Stomach (tissue), 9 donors: ENCODE results near the gene CHRNB1. TPM values are rescaled to one million over a fixed set of nuclear protein-coding genes. Genes with fewer than 3 reads are reported as not detected.

Source experiments
- DNase-seq, 2 donors: peaks; one replicate each; pipeline versions ENCODE4 v3.0.0 to v3.0.0-alpha.2; 2013 to 2019
- H3K27ac ChIP-seq, 5 donors: fragments of 200-600 bp in 4 of 5; sonication (generic) in 4 of 5; one replicate each; pipeline ENCODE4 v1.5.1; 2013 to 2019; ENCODE audit warnings: mild to moderate bottlenecking in 1 of 5, moderate library complexity in 1 of 5
- H3K27me3 ChIP-seq, 3 donors: fragments of 200-600 bp; sonication (generic); one replicate each; pipeline ENCODE4 v1.5.1; 2017 to 2019; ENCODE audit warnings: mixed run types in 1 of 3
- H3K36me3 ChIP-seq, 4 donors: fragments of 200-600 bp; sonication (generic); 1 replicate in 3 of 4; 2 replicates in 1 of 4; pipeline ENCODE4 v1.5.1; 2016 to 2019
- H3K4me1 ChIP-seq, 4 donors: fragments of 200-600 bp; sonication (generic); one replicate each; pipeline ENCODE4 v1.5.1; 2016 to 2019
- H3K4me3 ChIP-seq, 4 donors: fragments of 200-600 bp; sonication (generic) in 3 of 4; one replicate each; pipeline ENCODE4 v1.5.1; 2016 to 2019; ENCODE audit warnings: mild to moderate bottlenecking in 1 of 4
- H3K9me3 ChIP-seq, 4 donors: fragments of 200-600 bp; sonication (generic); one replicate each; pipeline ENCODE4 v1.5.1; 2016 to 2019
- CTCF ChIP-seq, 7 experiments: fragments of 450-650 bp in 4 of 7; fragments of 200-600 bp in 3 of 7; sonication (generic) in 3 of 7; IDR thresholded peaks; one replicate each; pipeline ENCODE4 v1.5.1; 2016 to 2019; ENCODE audit warnings: antibody characterized with exemption in 7 of 7, control low read depth in 2 of 7, mild to moderate bottlenecking in 1 of 7
- EP300 ChIP-seq: sonication (generic); formaldehyde crosslinking; IDR thresholded peaks from one replicate; pipeline ENCODE4 v1.6.1; 2017; ENCODE audit warnings: antibody characterized with exemption
- POLR2A ChIP-seq, 4 donors: fragments of 450-650 bp; IDR thresholded peaks; one replicate each; pipeline ENCODE4 v1.6.1; 2016; ENCODE audit warnings: antibody characterized with exemption in 4 of 4, control low read depth in 2 of 4, mild to moderate bottlenecking in 1 of 4, moderate library complexity in 1 of 4
- POLR2AphosphoS5 ChIP-seq, 3 donors: sonication (generic); formaldehyde crosslinking; IDR thresholded peaks; one replicate each; pipeline ENCODE4 v1.6.1; 2016; ENCODE audit warnings: antibody characterized with exemption in 3 of 3
- WGBS, 5 donors: extraction: QIAGEN DNeasy Blood & Tissue Kit in 3 of 5; methylation state at CpG; one replicate each; pipeline versions ENCODE4 v1.1.5 to v1.1.7; 2013 to 2018; 5-methylcytosine and 5-hydroxymethylcytosine counted together
- intact Hi-C: fragments of 100-400 bp; cut with DNase I; formaldehyde crosslinking; loops from one replicate; pipeline ENCODE4 v1.15.1; 2023; ENCODE audit warnings: low total_unique reads
- polyA plus RNA-seq, 3 donors: library from polyadenylated mRNA; stranded (reverse); fragments of 200-250 nt; gene quantifications; one replicate each; pipeline ENCODE4 v1.2.3, GENCODE V29; 2013
- total RNA-seq, 5 donors: library from RNA; depleted of rRNA; stranded (reverse); fragments of >200 nt; gene quantifications; one replicate each; pipeline versions ENCODE4 v1.1.0 to v1.2.3, GENCODE V29; 2014 to 2016
- donor health status: healthy with polysubstance abuse.
- donor health status: Bipolar disorder and iron deficiency.
- donor health status: healthy.

Gene CHRNB1
- total and polyA plus RNA-seq, 8 donors = 1.8 to 12.0 (median 7.8) TPM; not detected in 2

DNA sequence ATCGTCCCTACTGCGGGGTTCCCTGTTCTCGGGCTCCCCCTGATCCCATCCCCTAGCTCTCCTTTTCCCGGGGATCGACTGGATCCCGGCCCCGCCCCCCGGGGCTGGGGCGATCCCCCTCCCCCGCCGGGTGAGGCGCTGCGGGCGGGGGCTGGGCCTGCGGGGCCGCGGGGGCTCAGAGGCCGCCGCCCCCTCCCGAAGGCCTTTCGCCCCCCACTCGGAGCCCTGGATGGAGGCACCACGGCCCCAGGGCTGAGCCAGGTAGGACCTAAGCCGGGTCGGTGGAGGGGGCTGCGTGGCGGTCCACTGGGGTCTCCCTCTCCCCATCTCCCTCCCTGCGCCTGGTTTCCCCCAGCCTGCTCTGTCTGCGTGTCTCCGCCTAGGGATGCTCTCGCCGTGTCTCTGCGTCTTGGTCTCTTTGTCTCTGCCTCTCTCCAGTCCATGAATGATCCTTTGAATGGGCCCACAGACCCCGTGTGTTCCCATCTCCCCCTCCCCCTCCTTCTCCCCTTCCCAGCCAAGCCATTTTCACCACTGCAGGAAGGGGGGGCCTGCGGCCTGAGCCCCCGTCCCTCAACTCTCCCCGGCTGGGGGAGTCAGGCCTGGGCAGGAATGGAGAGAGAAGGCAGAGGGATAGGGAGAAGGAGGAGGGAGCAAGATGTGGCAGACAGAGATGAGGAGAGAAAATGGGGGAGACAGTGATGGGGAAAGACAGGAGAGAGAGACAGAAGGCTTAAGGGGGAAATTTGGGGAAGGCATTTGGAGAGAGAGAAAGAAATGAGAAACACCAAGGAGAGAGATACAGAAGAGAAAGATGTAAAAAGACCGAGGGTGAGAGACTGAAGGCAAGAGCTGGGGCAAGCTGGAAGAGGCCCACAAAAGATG is 39.3 kb upstream of the CHRNB1 start:
- H3K27me3 ChIP-seq = peaks cover 0 to 13% (median 0%) of the 10 kb centered on the region in 3 donors
- TF ChIP-seq EP300 (no peak), CTCF (IDR thresholded peaks at IDR 0.05) (no peak), POLR2A (IDR thresholded peaks at IDR 0.05) (no peak), POLR2AphosphoS5 (IDR thresholded peaks at IDR 0.05) (no peak)
- peaks cover 0 to 23% (median 18%) of the 10 kb centered on the region in 4 donors for H3K36me3 ChIP-seq
- H3K4me3 ChIP-seq = peak overlapping the region; percentile 71 to 80 (median 74)
- H3K9me3 ChIP-seq = no peaks in the 10 kb centered on the region
- 10 to 18% (median 12%) methylated on average over 25 to 38 of the region's 38 CpGs for WGBS, 5 donors
- intact Hi-C loops = no loop called here
- peak overlapping the region; percentile 47 to 94 (median 93) for H3K27ac ChIP-seq
- peaks cover 30 to 42% (median 36%) of the 10 kb centered on the region in 4 donors for H3K4me1 ChIP-seq
- DNase-seq = peak in 1 of 2 donors; percentile 60

DNA sequence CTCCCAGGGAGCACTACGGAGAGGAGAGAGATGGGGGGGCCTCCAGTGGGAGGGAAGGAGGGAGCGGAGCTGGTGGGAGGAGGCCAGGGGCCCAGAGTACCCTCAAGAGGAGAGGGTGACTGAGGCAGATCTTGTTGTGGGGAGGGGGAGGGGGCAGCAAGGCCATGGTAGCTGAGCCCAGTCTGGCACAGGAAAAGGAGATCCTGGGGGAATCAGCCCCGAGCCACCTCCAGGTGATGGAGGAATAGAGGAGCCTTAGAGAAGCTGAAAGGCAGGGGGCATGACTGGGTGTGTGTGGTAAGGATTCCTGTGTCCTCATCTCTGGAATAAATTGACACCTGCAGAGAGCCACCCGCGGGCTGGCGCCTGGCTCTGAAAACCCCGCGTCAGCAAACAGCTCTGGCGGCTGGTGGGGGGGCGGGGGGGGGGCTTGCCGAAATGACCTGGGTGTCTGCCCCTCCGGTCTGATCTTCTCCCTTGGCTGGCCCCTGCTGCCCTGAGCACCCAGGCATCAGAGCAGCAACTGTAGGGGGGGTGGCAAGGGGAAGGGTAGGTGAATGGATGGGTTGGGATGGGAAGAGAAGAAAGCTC is 38.5 kb upstream of the CHRNB1 start:
- peak overlapping the region in 1 of 4 donors; percentile 74 for H3K4me3 ChIP-seq

DNA sequence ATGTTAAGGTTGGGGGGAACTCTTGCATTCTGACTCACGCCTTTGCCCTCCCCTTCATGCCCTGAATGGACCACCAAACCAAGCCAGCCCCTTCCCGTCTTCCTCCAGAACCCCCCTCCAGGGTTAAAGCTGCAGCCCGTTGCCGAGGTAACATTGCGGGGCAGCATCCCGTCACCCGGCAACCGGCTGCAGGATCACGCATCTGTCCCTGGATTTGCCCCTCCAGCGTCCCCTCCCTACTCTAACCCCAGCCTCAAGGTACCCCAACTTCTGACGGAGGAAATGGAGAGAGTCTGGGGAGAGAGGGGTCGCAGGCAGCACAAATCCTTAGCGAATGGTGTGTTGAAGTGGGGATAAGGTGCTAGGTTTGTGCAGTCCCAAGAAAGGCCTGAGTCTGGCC is 37.8 kb upstream of the CHRNB1 start:
- H3K36me3 ChIP-seq = peaks cover 0 to 25% (median 19%) of the 10 kb centered on the region in 4 donors
- DNase-seq = no peak
- TF ChIP-seq CTCF (IDR thresholded peaks at IDR 0.05) = no peak
- no peak for TF ChIP-seq POLR2AphosphoS5 (IDR thresholded peaks at IDR 0.05)
- no peak for TF ChIP-seq EP300
- no peak for TF ChIP-seq POLR2A (IDR thresholded peaks at IDR 0.05)
- H3K4me1 ChIP-seq = peaks cover 30 to 38% (median 33%) of the 10 kb centered on the region in 4 donors
- H3K9me3 ChIP-seq = no peaks in the 10 kb centered on the region
- intact Hi-C loops = no loop called here
- 79 to 90% (median 81%) methylated on average over 13 of the region's 13 CpGs for WGBS, 5 donors
- no peak overlapping the region for H3K4me3 ChIP-seq
- peaks cover 0 to 13% (median 0%) of the 10 kb centered on the region in 3 donors for H3K27me3 ChIP-seq
- no peak overlapping the region for H3K27ac ChIP-seq

More for the DNA sequence above, 38.5 kb upstream of the CHRNB1 start:
- H3K27me3 ChIP-seq = peaks cover 0 to 13% (median 0%) of the 10 kb centered on the region in 3 donors
- intact Hi-C loops = no loop called here
- peaks cover 30 to 42% (median 34%) of the 10 kb centered on the region in 4 donors for H3K4me1 ChIP-seq
- no peaks in the 10 kb centered on the region for H3K9me3 ChIP-seq
- H3K36me3 ChIP-seq = peaks cover 0 to 25% (median 19%) of the 10 kb centered on the region in 4 donors
- no peak for DNase-seq
- TF ChIP-seq EP300 = no peak
- TF ChIP-seq CTCF (IDR thresholded peaks at IDR 0.05) = no peak
- no peak for TF ChIP-seq POLR2A (IDR thresholded peaks at IDR 0.05)
- no peak for TF ChIP-seq POLR2AphosphoS5 (IDR thresholded peaks at IDR 0.05)
- WGBS, 5 donors = 34 to 52% (median 47%) methylated on average over 7 to 12 of the region's 12 CpGs
- peak overlapping the region in 2 of 5 donors; percentile 90 to 94 for H3K27ac ChIP-seq

DNA sequence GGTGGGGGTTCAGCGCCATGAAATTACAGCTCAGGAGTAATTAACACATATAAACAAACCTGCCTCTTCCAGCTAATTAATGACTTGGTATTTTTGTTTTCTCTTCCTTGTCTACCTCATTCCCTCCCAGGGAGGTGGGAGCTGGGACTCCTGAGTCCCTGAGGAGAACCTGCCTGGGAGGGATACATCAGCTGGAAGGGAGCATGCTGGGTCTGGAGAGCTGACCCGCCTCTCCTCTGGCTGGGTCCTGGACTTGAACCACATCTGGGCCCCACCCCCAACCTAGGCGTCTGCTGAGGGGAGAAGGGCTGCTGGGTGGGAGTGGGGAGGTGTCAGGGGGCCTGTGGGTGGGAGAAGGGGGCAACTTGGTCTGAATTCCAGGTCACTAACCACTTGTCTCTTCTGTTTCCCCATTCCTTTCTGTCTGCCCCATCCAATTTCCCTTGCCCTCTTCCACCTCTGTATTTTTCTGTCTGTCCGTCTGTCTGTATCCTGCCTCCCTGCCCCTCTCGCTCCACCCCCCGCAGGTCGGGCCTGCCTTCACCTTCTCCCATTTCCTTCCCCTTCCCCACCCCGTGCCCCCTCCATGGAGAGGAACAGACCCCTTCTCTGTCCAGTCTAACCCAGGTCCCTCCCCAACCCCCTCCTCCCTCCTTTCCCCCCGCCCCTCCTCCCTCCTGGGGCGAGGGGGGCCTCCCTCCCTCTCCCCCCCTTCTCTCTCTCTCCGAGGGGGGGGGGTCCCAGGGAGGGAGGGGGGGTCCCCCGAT is 37.2 kb upstream of the CHRNB1 start, which contains the start of gene NLGN2:
Gene NLGN2 (plus strand): TSS at position 361 of the 767 bp plus-strand sequence. CDS start 411 bp downstream, outside the sequence.
- Histone ChIP-seq H3K9me3 (no peaks in the 10 kb centered on the region), H3K27me3 (peaks cover 0 to 13% (median 0%) of the 10 kb centered on the region in 3 donors), H3K27ac (no peak within 1 kb of the TSS), H3K36me3 (peaks cover 0 to 25% (median 19%) of the 10 kb centered on the region in 4 donors), H3K4me1 (peaks cover 25 to 32% (median 27%) of the 10 kb centered on the region in 4 donors), H3K4me3 (peak within 1 kb of the TSS in 1 of 4 donors; percentile 6)
- TF ChIP-seq POLR2AphosphoS5 (IDR thresholded peaks at IDR 0.05) (no peak), CTCF (IDR thresholded peaks at IDR 0.05) (no peak), POLR2A (IDR thresholded peaks at IDR 0.05) (no peak), EP300 (no peak)
- no peak for DNase-seq
- WGBS, 5 donors = 39 to 63% (median 45%) methylated on average over 8 to 11 of the region's 12 CpGs
- intact Hi-C loops = no loop called here
